Panc1 (cell line): ENCODE data around the gene PLXND1. TPM values are rescaled to one million over a fixed set of nuclear protein-coding genes. Genes with fewer than 3 reads are reported as not detected.

Experiments
- ATAC-seq: fragments of 200-7000 bp; cut with Tn5 transposase; 2 replicates; pipeline ENCODE4 v1.9.1; 2020; ENCODE audit warnings: mild to moderate bottlenecking, moderate library complexity
- BruUV-seq: library from RNA; stranded (reverse); fragments of 400-500 nt; replicated peaks from 2 replicates; lab custom pipeline; 2021; lab: Mats Ljungman, UMichigan
- CTCF ChIA-PET: fragments of 300-600 bp; sonication (Branson Sonifier 250); formaldehyde crosslinking; loops from one replicate; lab custom pipeline; 2022; ENCODE audit warnings: antibody characterized with exemption; lab: Charles Lee
- POLR2A ChIA-PET: fragments of 300-600 bp; sonication (Branson Sonifier 250); formaldehyde crosslinking; loops from one replicate; lab custom pipeline; 2022; ENCODE audit warnings: antibody characterized with exemption; lab: Charles Lee
- DNase-seq: peaks from one replicate; pipeline ENCODE4 v3.0.0-alpha.2; 2010; ENCODE audit warnings: low read depth, low spot score
- H3K27ac ChIP-seq: 2 replicates; pipeline ENCODE4 v1.5.1; 2011; ENCODE audit warnings: mild to moderate bottlenecking, low read length, inconsistent platforms
- H3K27me3 ChIP-seq: fragments of 200-500 bp; sonication (Bioruptor generic); 2 replicates; pipeline ENCODE4 v1.6.0; 2014; ENCODE audit warnings: low read length, inconsistent platforms; ENCODE audit not compliant: control insufficient read depth, insufficient read depth
- H3K36me3 ChIP-seq: fragments of 200-500 bp; sonication (Bioruptor generic); 2 replicates; pipeline ENCODE4 v1.5.1; 2014; ENCODE audit warnings: inconsistent platforms, mild to moderate bottlenecking, low read length, moderate library complexity; ENCODE audit not compliant: control insufficient read depth, insufficient read depth
- H3K4me1 ChIP-seq: 2 replicates; pipeline ENCODE4 v1.5.1; 2011; ENCODE audit warnings: inconsistent platforms, mild to moderate bottlenecking, low read length, moderate library complexity; ENCODE audit not compliant: control insufficient read depth, insufficient read depth
- H3K4me3 ChIP-seq, 2 experiments: 2 replicates each; pipeline ENCODE4 v1.5.1; 2011 to 2012; ENCODE audit warnings: low read depth in 2 of 2, low read length in 2 of 2, mild to moderate bottlenecking in 2 of 2, inconsistent platforms in 1 of 2, moderate library complexity in 1 of 2
- H3K9me3 ChIP-seq: fragments of 200-500 bp; sonication (Bioruptor generic); 2 replicates; pipeline ENCODE4 v1.5.1; 2014; ENCODE audit warnings: low read depth, mild to moderate bottlenecking, inconsistent platforms, low read length, moderate library complexity; ENCODE audit not compliant: control insufficient read depth, insufficient read depth
- CTCF ChIP-seq: fragments of 450-650 bp; IDR thresholded peaks from 2 replicates; pipeline ENCODE4 v1.5.1; 2017; ENCODE audit warnings: mild to moderate bottlenecking
- POLR2AphosphoS5 ChIP-seq: IDR thresholded peaks from 2 replicates; pipeline ENCODE4 v1.6.1; 2012; ENCODE audit warnings: mild to moderate bottlenecking, low read depth, low read length, moderate library complexity
- REST ChIP-seq, 2 experiments: IDR thresholded peaks; 2 replicates each; pipeline ENCODE4 v1.6.1; 2011 to 2012; ENCODE audit warnings: low read depth in 2 of 2, control low read depth in 1 of 2, low read length in 1 of 2, mild to moderate bottlenecking in 1 of 2, moderate library complexity in 1 of 2; ENCODE audit not compliant: insufficient read depth in 1 of 2
- SIN3A ChIP-seq: IDR thresholded peaks from 2 replicates; pipeline ENCODE4 v1.6.1; 2012; ENCODE audit warnings: low read depth, mild to moderate bottlenecking, low read length, moderate library complexity, borderline replicate concordance; ENCODE audit not compliant: insufficient read depth
- TCF7L2 ChIP-seq: IDR thresholded peaks from 2 replicates; pipeline ENCODE4 v1.6.1; 2011; ENCODE audit warnings: mild to moderate bottlenecking, low read depth, low read length, inconsistent platforms
- in situ Hi-C: cut with HindIII; loops from 2 replicates; pipeline ENCODE4 v1.10.0; 2016; ENCODE audit warnings: low sequenced_read_pairs, low pct_unique_long_range_greater_than_20kb
- intact Hi-C: fragments of 100-400 bp; cut with micrococcal nuclease; formaldehyde crosslinking; loops from one replicate; pipeline ENCODE4 v1.10.0; 2022; ENCODE audit not compliant: unreplicated experiment
- total RNA-seq: library from RNA; stranded (reverse); gene quantifications from one replicate; pipeline ENCODE4 v1.2.1, GENCODE V29; 2021; ENCODE audit not compliant: unreplicated experiment

PLXND1 gene
- total RNA-seq, 1 experiment from 2014 or later, result 248 TPM

GRCh38 chr3:129518581-129518980 lies 87.9 kb downstream of the PLXND1 start:
- no TSS peak for BruUV-seq
- Histone ChIP-seq H3K9me3 (no peaks in the 10 kb centered on the region), H3K4me1 (no peaks in the 10 kb centered on the region), H3K36me3 (no peaks in the 10 kb centered on the region), H3K4me3 (no peak overlapping the region), H3K27ac (no peak overlapping the region), H3K27me3 (no peaks in the 10 kb centered on the region)
- intact Hi-C loops, result no loop called here
- ATAC-seq, result no peak
- in situ Hi-C loops, result no loop called here
- DNase-seq, result no peak
- ChIA-PET CTCF (no interaction called here), POLR2A (no interaction called here)
- TF ChIP-seq CTCF (no peak), TCF7L2 (no peak), REST (IDR thresholded peaks at IDR 0.05; ENCODE audit: insufficient read depth in 1 of 2, low read depth in 2 of 2, low read length in 1 of 2) (no peak), POLR2AphosphoS5 (no peak), SIN3A (no peak)

- no peaks in the 10 kb centered on the region for H3K27me3 ChIP-seq
- intact Hi-C loops (no loop called here), in situ Hi-C loops (no loop called here)
- POLR2A ChIA-PET, result no interaction called here
- ATAC-seq, result no peak
- CTCF ChIA-PET, result no interaction called here
- no peaks in the 10 kb centered on the region for H3K36me3 ChIP-seq
- H3K4me3 ChIP-seq, result no peak overlapping the region
- no peaks in the 10 kb centered on the region for H3K9me3 ChIP-seq
- no TSS peak for BruUV-seq
- TF ChIP-seq REST (IDR thresholded peaks at IDR 0.05; ENCODE audit: insufficient read depth in 1 of 2, low read depth in 2 of 2, low read length in 1 of 2) (no peak), CTCF (no peak)
- H3K4me1 ChIP-seq, result no peaks in the 10 kb centered on the region
- no peak overlapping the region for H3K27ac ChIP-seq
- DNase-seq, result no peak
These were observed 88.4 kb downstream of the PLXND1 start for GRCh38 chr3:129518038-129518561.
